A172 (cell line): Measurements from ENCODE around the gene RSAD1. TPM values are rescaled to one million over a fixed set of nuclear protein-coding genes. Genes with fewer than 3 reads are reported as not detected.

Experiments
- DNase-seq: peaks from one replicate; pipeline ENCODE4 v3.0.0-alpha.2; 2015; ENCODE audit warnings: low spot score
- total RNA-seq: library from RNA; depleted of rRNA; stranded (reverse); fragments of >200 nt; shearing (Covaris generic); gene quantifications from 2 replicates; pipeline ENCODE4 v1.2.3, GENCODE V29; 2014

The RSAD1 gene
- total RNA-seq, 1 experiment from 2014 or later = 16.0 TPM

DNA sequence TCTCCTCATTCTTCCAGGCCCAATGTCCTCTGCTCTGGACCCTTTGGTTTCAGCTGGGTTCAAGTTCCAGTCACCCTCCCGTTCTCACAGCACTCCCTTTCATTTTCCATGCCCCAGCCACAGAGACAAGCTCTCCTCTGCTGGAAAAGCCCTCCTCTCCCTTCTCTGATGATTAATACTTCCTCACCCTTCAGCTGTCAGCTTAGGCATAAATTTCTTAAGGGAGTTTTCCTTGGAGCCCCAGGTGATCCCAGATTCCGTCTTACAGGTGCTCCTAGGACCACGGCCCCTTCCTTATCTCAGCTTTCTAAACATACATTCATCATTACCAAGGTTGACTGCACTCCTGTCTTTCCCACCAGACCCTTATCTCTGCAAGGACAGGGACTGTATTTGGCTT lies 20.4 kb upstream of the RSAD1 start:
- peak; percentile 21 for DNase-seq

DNA sequence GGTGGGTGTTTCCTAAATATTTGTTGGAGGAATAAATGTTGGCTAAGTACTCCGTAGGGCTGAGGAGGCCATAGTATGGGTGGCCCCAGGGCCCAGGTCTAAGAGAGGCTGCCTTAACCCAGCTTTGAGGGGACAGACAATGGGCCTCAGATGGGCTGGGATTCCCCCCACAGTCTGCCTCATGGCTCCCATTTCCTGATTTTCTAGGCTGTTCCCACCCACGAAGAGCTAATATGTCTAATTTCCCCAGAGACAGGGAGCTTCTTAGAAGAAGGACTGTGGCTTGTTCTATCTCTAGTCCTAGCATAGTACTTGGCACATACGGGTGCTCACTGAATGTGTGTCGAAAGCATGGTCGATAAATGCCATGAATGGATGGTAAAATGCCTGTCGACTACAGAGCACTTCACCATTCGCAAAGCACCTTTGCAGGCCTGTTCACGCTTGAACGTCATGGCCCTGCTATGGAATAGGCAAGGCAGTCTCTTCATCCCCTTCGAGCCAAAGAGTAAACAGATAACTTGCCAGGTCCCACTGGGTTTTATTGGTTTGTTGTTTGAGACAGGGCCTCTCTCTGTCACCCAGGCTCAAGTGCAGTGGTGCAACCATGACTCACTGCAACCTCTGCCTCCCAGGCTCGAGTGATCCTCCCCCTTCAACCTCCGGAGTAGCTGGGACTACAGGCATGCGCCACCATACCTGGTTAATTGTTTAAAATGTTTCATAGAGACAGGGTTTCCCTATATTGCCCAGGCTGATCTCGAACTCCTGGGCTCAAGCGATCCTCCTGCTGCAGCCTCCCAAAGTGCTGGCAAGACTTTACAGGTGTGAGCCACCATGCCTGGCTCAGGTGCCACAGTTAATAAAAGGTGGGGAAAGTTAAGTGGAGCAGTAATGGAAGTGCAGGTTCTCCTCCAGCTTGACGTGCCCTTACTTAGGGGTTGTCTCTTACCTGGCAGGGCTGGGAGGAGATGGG lies 19.7 kb upstream of the RSAD1 start:
- peak; percentile 57 for DNase-seq

DNA sequence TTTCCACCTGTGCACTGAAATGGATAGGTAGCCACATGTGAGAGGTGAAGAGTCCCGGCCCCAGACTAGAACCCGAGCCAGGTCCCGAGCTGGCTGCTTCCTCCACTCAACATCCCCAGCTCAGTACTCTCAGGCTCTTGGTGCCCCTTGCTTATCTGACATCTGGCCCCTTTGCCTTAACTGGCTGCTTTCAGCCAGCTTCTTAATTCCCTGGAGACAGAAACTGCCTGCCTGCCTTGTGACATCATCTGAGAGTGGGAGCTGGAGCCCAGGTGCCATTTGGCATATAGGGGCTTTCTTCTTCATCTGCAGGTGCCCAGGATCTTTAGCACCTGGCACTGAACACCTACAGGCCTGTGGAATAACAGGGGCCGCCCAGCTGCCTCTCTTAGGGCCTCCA lies 18.9 kb upstream of the RSAD1 start:
- no peak for DNase-seq

- no peak for DNase-seq
Observed at GRCh38 chr17:50460831-50461526, 17.7 kb upstream of the RSAD1 start.

DNA sequence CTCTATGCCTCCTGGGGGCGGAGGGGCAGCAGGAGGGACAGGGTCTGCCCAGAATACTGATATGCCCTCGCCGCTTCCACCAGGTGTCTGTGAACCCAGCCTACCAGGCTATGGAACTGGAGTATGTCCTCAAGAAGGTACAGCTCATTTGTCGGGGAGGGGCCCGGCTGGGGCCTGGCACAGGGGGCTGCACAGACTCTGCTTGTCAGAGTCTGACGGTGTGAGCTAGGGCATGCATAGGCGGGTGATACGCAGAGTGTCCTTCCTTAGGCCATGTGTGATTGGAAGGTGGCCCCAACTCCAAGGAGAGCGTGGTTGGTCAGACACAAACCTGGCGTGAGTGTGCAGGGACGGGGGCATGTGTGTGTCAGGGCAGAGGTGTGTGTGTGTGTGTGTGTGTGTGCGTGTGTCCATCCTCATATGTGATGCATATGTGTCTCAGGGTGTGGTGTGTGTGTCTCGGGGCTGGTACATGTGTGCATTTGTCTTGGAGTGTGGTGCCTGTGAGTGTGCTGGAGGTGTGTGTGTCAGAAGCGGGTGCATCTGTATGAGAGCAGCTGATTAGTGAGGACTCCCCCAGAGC lies 17.0 kb upstream of the RSAD1 start:
- no peak for DNase-seq

GRCh38 chr17:50462446-50462845 lies 16.2 kb upstream of the RSAD1 start:
- DNase-seq = no peak

GRCh38 chr17:50464121-50464520 lies 14.5 kb upstream of the RSAD1 start:
- DNase-seq = no peak

GRCh38 chr17:50464736-50465135 lies 13.9 kb upstream of the RSAD1 start:
- DNase-seq = no peak

GRCh38 chr17:50465171-50465570 lies 13.5 kb upstream of the RSAD1 start:
- no peak for DNase-seq

- DNase-seq = no peak
Observed at GRCh38 chr17:50465635-50466034, 13.0 kb upstream of the RSAD1 start.

GRCh38 chr17:50466371-50467113 lies 12.1 kb upstream of the RSAD1 start:
- DNase-seq = no peak

DNA sequence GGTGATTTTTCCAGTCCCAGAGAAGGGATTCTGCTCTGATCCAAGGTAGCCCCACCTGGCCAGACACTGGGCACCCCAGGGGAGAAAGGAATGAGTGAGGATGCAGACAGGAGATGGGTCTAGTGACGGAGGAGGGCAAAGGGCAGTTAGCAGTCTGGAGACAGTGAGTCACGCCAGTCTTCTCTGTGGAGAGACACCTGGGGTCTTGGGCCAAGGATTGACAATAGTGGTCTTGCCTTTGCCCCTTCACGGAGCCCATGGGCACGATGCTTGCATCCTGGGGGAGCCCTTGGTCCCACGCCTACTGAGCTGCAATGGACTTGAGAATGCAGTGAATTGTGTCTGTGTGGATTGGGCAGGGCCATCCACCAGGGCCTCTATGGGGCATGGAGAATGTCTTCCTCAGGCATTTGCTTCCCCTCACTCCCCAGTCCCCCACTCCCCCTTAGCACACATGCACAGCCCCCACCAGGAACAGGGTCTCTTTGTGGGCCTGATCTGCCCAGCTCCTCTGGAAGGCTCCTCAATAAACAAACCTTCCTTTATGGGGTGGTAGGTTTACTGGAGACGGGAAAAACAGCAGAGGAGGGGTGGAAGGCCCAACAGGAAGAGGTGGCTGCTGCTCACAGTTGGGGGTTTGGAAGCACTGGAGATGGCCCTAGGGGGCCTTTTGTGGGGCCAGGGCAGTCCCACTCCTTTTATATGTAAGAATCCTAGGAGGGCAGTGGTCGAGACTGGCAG lies 11.4 kb upstream of the RSAD1 start:
- no peak for DNase-seq

GRCh38 chr17:50467855-50468303 lies 10.8 kb upstream of the RSAD1 start:
- no peak for DNase-seq

- DNase-seq = no peak
Observed at GRCh38 chr17:50468304-50469207, 10.1 kb upstream of the RSAD1 start, which contains the start of gene CHAD. Gene CHAD (minus strand): TSS chr17:50468880. CDS start chr17:50468813, 67 bp downstream.

GRCh38 chr17:50469208-50469605 lies 9.5 kb upstream of the RSAD1 start:
- DNase-seq = no peak

- DNase-seq = no peak
Observed at GRCh38 chr17:50469671-50470305, 8.9 kb upstream of the RSAD1 start.

GRCh38 chr17:50470426-50470825 lies 8.2 kb upstream of the RSAD1 start:
- no peak for DNase-seq

- DNase-seq = no peak
Observed at GRCh38 chr17:50471009-50471905, 7.4 kb upstream of the RSAD1 start.
